ENCODE results near the gene CXCR6.

The CXCR6 gene

DNA sequence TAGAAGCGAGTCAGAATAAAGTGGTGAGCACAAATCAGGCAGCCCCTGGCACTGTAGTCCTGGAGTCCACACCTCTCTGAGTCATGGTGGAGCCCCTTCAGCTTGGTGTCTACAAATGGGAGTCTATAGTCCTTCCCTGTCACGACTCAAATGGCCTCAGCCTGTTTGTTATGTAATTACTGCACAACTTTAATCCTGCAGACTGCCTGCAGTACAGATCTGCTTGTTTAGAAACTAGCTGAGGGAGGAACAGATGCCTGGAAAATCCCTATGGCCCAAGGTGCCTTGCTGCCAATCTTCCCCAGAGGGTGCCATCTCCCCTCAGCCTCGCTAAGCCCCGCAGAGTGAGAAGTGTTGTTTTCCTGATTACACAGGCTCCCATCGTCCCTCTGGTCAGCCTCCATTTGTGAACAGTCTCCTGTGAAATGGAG, 3.9 kb upstream of the CXCR6 start:
- Histone ChIP-seq H3K4me1 (peaks cover 0 to 12% (median 4%) of the 10 kb centered on the region in 4 donors), H3K27ac (no peak overlapping the region), H3K36me3 (peaks cover 24 to 71% (median 49%) of the 10 kb centered on the region in 3 donors), H3K4me3 (no peak overlapping the region), H3K27me3 (no peaks in the 10 kb centered on the region), H3K9me3 (no peaks in the 10 kb centered on the region)
- TF ChIP-seq, protein P1, sequence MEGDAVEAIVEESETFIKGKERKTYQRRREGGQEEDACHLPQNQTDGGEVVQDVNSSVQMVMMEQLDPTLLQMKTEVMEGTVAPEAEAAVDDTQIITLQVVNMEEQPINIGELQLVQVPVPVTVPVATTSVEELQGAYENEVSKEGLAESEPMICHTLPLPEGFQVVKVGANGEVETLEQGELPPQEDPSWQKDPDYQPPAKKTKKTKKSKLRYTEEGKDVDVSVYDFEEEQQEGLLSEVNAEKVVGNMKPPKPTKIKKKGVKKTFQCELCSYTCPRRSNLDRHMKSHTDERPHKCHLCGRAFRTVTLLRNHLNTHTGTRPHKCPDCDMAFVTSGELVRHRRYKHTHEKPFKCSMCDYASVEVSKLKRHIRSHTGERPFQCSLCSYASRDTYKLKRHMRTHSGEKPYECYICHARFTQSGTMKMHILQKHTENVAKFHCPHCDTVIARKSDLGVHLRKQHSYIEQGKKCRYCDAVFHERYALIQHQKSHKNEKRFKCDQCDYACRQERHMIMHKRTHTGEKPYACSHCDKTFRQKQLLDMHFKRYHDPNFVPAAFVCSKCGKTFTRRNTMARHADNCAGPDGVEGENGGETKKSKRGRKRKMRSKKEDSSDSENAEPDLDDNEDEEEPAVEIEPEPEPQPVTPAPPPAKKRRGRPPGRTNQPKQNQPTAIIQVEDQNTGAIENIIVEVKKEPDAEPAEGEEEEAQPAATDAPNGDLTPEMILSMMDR (IDR thresholded peaks at IDR 0.05), result no peak
- peak in 1 of 2 donors; percentile 51 for DNase-seq
- intact Hi-C loops (cut with DNase I; ENCODE audit: low total_unique reads), result no loop called here

DNA sequence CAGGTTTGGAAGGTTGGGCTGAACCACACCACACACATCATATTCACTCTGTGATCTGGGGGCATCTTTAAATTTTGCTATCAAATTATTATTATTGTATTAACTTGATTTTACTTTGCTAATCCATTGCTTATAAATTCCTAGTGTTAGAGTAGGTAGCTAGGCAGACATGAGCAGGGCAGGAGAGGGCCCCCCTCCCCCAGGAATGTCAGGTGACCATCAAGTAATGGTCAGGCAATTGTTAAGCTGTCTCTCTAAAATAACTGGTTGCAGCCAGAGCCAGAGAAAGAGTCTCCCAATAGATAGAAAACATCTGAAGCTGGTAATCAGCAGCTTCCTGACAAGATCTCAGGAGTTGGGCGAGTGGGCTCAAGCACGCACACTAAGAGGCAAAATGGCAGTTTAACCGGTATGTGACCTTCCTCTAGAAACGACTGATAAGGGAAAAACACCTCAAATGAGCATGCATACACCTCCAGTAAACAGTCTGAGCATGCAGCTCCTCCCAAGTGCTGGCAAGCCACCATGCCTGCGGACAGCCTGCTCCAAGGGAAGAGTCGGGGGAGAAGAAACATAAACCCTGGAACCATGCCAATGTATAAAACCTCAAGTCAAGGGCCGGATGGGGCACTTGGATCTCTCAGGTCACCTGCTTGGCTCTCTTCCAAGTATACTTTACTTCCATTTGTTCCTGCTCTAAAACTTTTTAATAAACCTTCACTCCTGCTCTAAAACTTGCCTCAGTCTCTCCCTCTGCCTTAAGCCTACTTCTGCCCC, 3.1 kb upstream of the CXCR6 start:
- intact Hi-C loops (cut with DNase I; ENCODE audit: low total_unique reads), result loop anchor here (2.0 kb wide), 1 partner anchor 137 kb away; no protein-coding TSS in a partner anchor
- H3K4me1 ChIP-seq, result peaks cover 0 to 12% (median 4%) of the 10 kb centered on the region in 4 donors
- no peaks in the 10 kb centered on the region for H3K27me3 ChIP-seq
- H3K27ac ChIP-seq, result no peak overlapping the region
- H3K4me3 ChIP-seq, result no peak overlapping the region
- DNase-seq, result peak in 1 of 2 donors; percentile 34
- peaks cover 15 to 65% (median 49%) of the 10 kb centered on the region in 3 donors for H3K36me3 ChIP-seq
- TF ChIP-seq, protein P1 (IDR thresholded peaks at IDR 0.05), result no peak
- H3K9me3 ChIP-seq, result no peaks in the 10 kb centered on the region

- DNase-seq, result peak in 1 of 2 donors; percentile 23
- TF ChIP-seq, protein P1 (IDR thresholded peaks at IDR 0.05), result no peak
- no peaks in the 10 kb centered on the region for H3K27me3 ChIP-seq
- no peak overlapping the region for H3K27ac ChIP-seq
- peaks cover 11 to 65% (median 49%) of the 10 kb centered on the region in 3 donors for H3K36me3 ChIP-seq
- H3K9me3 ChIP-seq, result no peaks in the 10 kb centered on the region
- intact Hi-C loops (cut with DNase I; ENCODE audit: low total_unique reads), result loop anchor here (2.0 kb wide), 1 partner anchor 136 kb away; no protein-coding TSS in a partner anchor
- peaks cover 0 to 12% (median 4%) of the 10 kb centered on the region in 4 donors for H3K4me1 ChIP-seq
- H3K4me3 ChIP-seq, result no peak overlapping the region
Observed at GRCh38 chr3:45940781-45941365, 2.4 kb upstream of the CXCR6 start.

DNA sequence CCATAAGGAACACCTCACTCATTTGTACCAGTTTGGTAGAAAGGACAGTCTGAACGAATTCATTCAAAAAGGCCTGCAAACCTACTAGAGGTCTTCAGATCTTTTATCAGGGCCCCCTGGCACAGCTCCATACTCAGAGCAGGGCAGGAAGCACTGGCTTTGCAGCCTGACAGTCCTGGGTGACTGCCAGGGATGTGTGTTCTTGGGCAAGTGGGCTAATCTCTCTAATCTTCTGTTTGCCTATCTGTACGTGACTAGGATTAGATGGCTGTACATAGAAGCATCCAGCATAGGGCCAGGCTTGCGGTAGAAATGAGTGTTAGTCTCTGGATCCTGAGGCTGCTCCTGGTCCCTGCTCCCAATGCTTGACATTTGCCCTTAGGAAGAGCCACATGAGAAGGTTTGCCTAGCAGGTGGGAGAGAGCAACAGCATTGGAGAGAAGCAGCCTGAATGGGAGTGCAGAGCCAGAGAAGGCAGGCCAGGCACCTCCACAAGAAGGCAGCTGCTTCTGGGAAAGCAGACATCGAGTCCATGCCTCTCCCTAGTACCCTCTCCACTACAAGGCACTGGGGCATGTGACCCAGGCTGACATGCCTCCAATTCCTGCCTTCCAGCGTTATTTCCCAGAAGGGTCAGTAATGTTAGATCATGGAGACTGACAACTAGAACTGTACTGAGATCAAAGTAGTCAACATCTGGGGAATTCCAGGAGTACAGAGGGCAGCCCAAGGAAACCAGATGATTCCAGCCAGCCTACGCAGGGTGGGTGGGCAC, 1.0 kb upstream of the CXCR6 start:
- peaks cover 20 to 65% (median 49%) of the 10 kb centered on the region in 3 donors for H3K36me3 ChIP-seq
- no peaks in the 10 kb centered on the region for H3K9me3 ChIP-seq
- intact Hi-C loops (cut with DNase I; ENCODE audit: low total_unique reads), result no loop called here
- TF ChIP-seq, protein P1 (IDR thresholded peaks at IDR 0.05), result no peak
- H3K4me3 ChIP-seq, result no peak overlapping the region
- H3K27me3 ChIP-seq, result no peaks in the 10 kb centered on the region
- DNase-seq, result peak in 1 of 2 donors; percentile 61
- peaks cover 0 to 12% (median 4%) of the 10 kb centered on the region in 4 donors for H3K4me1 ChIP-seq
- H3K27ac ChIP-seq, result no peak overlapping the region

- H3K4me3 ChIP-seq, result no peak overlapping the region
Observed at GRCh38 chr3:45944830-45945620, 1.8 kb downstream of the CXCR6 start.

More at GRCh38 chr3:45944830-45945620, 1.8 kb downstream of the CXCR6 start:
- peaks cover 34 to 75% (median 63%) of the 10 kb centered on the region in 3 donors for H3K36me3 ChIP-seq
- DNase-seq, result peak in 1 of 2 donors; percentile 45
- H3K27ac ChIP-seq, result no peak overlapping the region
- no peaks in the 10 kb centered on the region for H3K9me3 ChIP-seq
- no peaks in the 10 kb centered on the region for H3K27me3 ChIP-seq
- intact Hi-C loops (cut with DNase I; ENCODE audit: low total_unique reads), result no loop called here
- TF ChIP-seq, protein P1 (IDR thresholded peaks at IDR 0.05), result no peak
- H3K4me1 ChIP-seq, result peaks cover 0 to 17% (median 11%) of the 10 kb centered on the region in 4 donors

Data from tibial artery (tissue), 4 donors.